Activated gamma-delta T cell (primary cell): ENCODE data around the gene MAPK11.
"Not testable (repeated sequence)": the region's sequence is repeated elsewhere in the genome, so short reads cannot be mapped to it uniquely, and the experiment has no call there.

Experiments
- DNase-seq: peaks from one replicate; lab custom pipeline; 2025; lab: John Stamatoyannopoulos, UW

Gene MAPK11

GRCh38 chr22:50276143-50276542 lies 6.0 kb upstream of the MAPK11 start:
- peak; percentile 37 for DNase-seq

- DNase-seq = no peak
Measured at GRCh38 chr22:50275181-50276055, 5.2 kb upstream of the MAPK11 start.

- DNase-seq = no peak
Measured at GRCh38 chr22:50274771-50275170, 4.6 kb upstream of the MAPK11 start.

GRCh38 chr22:50274311-50274710 lies 4.1 kb upstream of the MAPK11 start:
- no peak for DNase-seq

GRCh38 chr22:50273781-50274180 lies 3.6 kb upstream of the MAPK11 start:
- not testable (repeated sequence) for DNase-seq

- not testable (repeated sequence) for DNase-seq
Measured at GRCh38 chr22:50273352-50273751, 3.2 kb upstream of the MAPK11 start.

GRCh38 chr22:50272044-50272802 lies 2.0 kb upstream of the MAPK11 start:
- no peak for DNase-seq

GRCh38 chr22:50271519-50271970 lies 1.4 kb upstream of the MAPK11 start:
- no peak for DNase-seq

GRCh38 chr22:50270666-50271394 lies 650 bp upstream of the MAPK11 start:
- DNase-seq = peak; percentile 45

- no peak for DNase-seq
Measured at GRCh38 chr22:50269573-50269969, 609 bp downstream of the MAPK11 start.

GRCh38 chr22:50268655-50269113 lies 1.5 kb downstream of the MAPK11 start:
- DNase-seq = no peak

GRCh38 chr22:50267591-50268390 lies 2.4 kb downstream of the MAPK11 start:
- DNase-seq = no peak

GRCh38 chr22:50266994-50267393 lies 3.2 kb downstream of the MAPK11 start:
- DNase-seq = no peak

GRCh38 chr22:50264946-50265669 lies 5.1 kb downstream of the MAPK11 start:
- DNase-seq = no peak

- no peak for DNase-seq
Measured at GRCh38 chr22:50264104-50264745, 6.0 kb downstream of the MAPK11 start.

GRCh38 chr22:50262973-50263617 lies 7.1 kb downstream of the MAPK11 start:
- no peak for DNase-seq

GRCh38 chr22:50262460-50262911 lies 7.7 kb downstream of the MAPK11 start:
- no peak for DNase-seq

GRCh38 chr22:50261615-50262459 lies 8.3 kb downstream of the MAPK11 start, which contains the start of gene MAPK12:
TSS of gene MAPK12 (minus strand) at chr22:50261683. CDS start at chr22:50261509, 174 bp downstream.
- DNase-seq = no peak
